ENCODE measurements around the gene MTHFS. TPM values are rescaled to one million over a fixed set of nuclear protein-coding genes. Genes with fewer than 3 reads are reported as not detected.

MTHFS gene
- total RNA-seq, 1 donor = 8.4 TPM

- no peak overlapping the region for H3K4me3 ChIP-seq (ENCODE audit: low read depth, low read length)
- TF ChIP-seq, protein P1, sequence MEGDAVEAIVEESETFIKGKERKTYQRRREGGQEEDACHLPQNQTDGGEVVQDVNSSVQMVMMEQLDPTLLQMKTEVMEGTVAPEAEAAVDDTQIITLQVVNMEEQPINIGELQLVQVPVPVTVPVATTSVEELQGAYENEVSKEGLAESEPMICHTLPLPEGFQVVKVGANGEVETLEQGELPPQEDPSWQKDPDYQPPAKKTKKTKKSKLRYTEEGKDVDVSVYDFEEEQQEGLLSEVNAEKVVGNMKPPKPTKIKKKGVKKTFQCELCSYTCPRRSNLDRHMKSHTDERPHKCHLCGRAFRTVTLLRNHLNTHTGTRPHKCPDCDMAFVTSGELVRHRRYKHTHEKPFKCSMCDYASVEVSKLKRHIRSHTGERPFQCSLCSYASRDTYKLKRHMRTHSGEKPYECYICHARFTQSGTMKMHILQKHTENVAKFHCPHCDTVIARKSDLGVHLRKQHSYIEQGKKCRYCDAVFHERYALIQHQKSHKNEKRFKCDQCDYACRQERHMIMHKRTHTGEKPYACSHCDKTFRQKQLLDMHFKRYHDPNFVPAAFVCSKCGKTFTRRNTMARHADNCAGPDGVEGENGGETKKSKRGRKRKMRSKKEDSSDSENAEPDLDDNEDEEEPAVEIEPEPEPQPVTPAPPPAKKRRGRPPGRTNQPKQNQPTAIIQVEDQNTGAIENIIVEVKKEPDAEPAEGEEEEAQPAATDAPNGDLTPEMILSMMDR (IDR thresholded peaks at IDR 0.05; ENCODE audit: insufficient read depth, low read length) = no peak
- no peak for DNase-seq (ENCODE audit: low read depth)
Measured at GRCh38 chr15:79820820-79821219, 76.0 kb downstream of the MTHFS start.

- DNase-seq (ENCODE audit: low read depth) = no peak
- TF ChIP-seq, protein P1 (IDR thresholded peaks at IDR 0.05; ENCODE audit: insufficient read depth, low read length) = no peak
- H3K4me3 ChIP-seq (ENCODE audit: low read depth, low read length) = no peak overlapping the region
Measured at GRCh38 chr15:79820176-79820575, 76.6 kb downstream of the MTHFS start.

DNA sequence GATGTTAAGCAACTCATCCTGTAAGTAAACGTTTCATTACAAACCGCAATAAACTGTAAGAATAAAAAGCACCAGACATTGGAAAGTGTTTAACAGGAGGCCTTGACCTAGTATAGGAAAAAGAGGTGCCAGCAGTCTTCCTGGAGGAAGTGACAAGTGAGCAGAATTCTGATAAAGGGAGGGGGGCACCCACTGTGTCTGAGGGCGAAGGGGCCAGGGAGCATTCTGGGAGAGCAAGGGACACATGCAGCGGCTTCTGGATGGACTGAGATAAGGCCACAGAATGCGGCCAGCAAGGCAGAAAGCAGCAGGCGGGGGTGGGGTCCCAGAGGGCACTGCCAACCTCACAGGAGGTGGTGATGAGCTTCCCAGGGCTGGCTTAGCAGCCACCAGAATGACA is 80.2 kb downstream of the MTHFS start:
- TF ChIP-seq, protein P1 (IDR thresholded peaks at IDR 0.05; ENCODE audit: insufficient read depth, low read length) = no peak
- no peak for DNase-seq (ENCODE audit: low read depth)
- no peak overlapping the region for H3K4me3 ChIP-seq (ENCODE audit: low read depth, low read length)

DNA sequence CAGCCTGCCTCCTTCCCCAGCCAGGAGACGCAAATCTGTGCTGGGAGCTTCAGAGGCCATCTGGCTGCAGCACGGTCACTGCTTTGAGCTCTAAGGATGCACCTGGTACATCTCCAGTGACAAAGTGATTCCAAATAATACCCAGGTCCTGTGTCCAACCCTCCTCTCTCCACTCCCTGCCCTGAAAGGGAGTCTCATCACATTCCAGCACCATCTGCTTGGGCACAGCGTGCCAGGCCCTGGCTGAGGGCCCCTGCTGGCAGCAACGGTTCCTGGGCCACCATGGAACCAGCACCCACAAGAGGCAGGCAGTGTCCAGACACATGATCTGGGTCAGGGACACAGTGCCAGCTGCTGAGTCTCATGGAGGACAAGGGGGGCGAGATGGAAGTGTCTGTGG is 81.3 kb downstream of the MTHFS start:
- H3K4me3 ChIP-seq (ENCODE audit: low read depth, low read length) = no peak overlapping the region
- no peak for DNase-seq (ENCODE audit: low read depth)
- TF ChIP-seq, protein P1 (IDR thresholded peaks at IDR 0.05; ENCODE audit: insufficient read depth, low read length) = no peak

DNA sequence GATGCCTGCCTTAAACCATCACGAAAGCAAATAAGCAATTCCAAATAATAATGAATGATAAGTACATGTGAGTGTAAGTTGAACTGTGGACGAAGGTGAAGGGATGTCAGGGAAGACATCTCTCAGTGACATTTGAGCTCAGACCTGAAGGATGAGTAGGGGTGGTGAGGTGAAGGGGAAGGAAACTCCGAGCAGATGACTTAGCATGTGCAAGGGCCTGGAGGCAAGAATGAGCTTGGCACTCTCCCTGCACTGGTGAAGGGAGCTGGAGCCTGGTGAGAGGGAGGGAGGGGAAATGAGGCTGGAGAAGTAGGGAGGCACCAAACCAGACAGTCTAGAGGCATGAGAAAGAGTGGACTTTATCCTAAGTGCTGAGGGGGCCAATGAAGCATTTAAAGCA is 84.3 kb downstream of the MTHFS start:
- DNase-seq (ENCODE audit: low read depth) = peak; percentile 4

DNA sequence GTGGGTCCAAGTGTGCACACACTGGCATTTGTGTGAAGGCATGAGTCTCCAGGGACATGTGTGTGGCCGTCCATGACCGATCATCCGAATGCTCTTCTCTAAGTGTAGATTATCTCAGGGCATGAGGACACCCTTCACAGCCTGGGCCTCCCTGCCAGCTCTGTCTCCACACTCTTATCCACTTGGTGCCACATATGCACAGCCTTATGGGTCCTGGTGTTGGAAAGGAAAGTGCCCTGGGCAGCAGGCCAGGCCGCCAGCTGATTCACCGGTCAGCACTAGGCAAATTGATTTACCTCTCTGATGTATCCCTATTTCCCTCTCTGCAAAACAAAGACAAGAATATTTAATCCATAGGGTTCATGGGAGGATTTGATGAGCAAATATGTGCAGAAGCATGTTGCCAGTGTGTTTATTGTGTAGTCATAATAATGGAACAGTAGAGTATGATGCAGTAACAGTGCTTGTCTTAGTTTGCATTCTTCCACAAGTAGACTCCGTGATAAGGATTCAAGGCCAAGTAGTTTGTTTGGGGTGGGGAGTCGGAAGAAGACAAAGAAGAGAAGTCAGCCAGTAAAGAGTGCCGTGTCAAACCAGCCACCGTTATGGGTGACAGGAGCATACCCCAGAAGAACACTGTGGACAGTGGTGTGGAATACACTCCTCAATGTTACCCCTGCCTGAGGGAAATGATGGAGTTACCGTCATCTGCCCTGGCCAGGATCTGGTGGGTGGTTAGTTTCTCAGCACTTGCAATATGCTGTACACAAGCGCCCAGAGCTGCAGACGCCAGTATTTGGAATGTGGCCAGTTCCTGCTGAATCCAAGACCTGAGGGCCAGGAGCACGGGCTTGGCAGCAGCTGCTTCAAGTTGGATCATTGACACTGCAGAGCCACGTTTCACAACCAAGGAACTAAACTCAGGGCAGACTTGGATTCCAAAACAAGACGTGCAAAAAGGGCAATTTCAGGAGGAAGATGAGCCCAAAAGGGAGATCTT is 85.1 kb downstream of the MTHFS start:
- TF ChIP-seq, protein P1 (IDR thresholded peaks at IDR 0.05; ENCODE audit: insufficient read depth, low read length) = no peak
- H3K4me3 ChIP-seq (ENCODE audit: low read depth, low read length) = no peak overlapping the region
- DNase-seq (ENCODE audit: low read depth) = peak; percentile 92

More for the DNA sequence above, 84.3 kb downstream of the MTHFS start:
- no peak overlapping the region for H3K4me3 ChIP-seq (ENCODE audit: low read depth, low read length)
- TF ChIP-seq, protein P1 (IDR thresholded peaks at IDR 0.05; ENCODE audit: insufficient read depth, low read length) = no peak

Data from fibroblast of the aortic adventitia (primary cell).